ENCODE measurements around the gene FZD4.
"Not testable (repeated sequence)": the region's sequence is repeated elsewhere in the genome, so short reads cannot be mapped to it uniquely, and the experiment has no call there.

The FZD4 gene

DNA sequence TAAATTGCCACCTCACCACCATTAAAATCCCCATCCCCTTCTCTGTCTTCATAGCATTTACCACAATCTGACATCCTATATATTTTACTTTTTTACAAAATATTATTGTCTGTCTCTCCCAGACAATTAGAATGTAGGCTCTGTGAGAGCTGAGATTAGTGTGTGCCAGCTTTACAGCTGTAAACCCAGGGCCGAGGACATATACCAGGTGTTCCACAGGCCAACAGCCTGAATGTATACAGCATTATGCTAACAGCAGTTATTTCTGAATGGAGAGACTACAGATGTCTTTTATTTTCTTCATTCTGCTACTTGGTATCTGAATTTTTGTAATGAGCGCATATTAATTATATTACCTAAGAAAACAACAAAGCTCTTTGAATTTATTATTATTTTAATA lies 36.7 kb downstream of the FZD4 start:
- H3K36me3 ChIP-seq (ENCODE audit: control insufficient read depth, insufficient read depth, low read length) = no peaks in the 10 kb centered on the region
- TF ChIP-seq CTCF (IDR thresholded peaks at IDR 0.05; ENCODE audit: insufficient read depth, low read length, poor library complexity, severe bottlenecking) = no peak
- H3K27me3 ChIP-seq (replicated peaks; ENCODE audit: control insufficient read depth, insufficient read depth, low read length) = no peaks in the 10 kb centered on the region; the same call in 1 of the 2 replicates
- H3K4me3 ChIP-seq (replicated peaks; ENCODE audit: low read depth, low read length) = no peak overlapping the region
- DNase-seq (ENCODE audit: extremely low read depth, insufficient read length) = no peak

GRCh38 chr11:86917589-86917988 lies 37.6 kb downstream of the FZD4 start:
- no peak overlapping the region for H3K4me3 ChIP-seq (replicated peaks; ENCODE audit: low read depth, low read length)
- no peak for TF ChIP-seq CTCF (IDR thresholded peaks at IDR 0.05; ENCODE audit: insufficient read depth, low read length, poor library complexity, severe bottlenecking)
- H3K27me3 ChIP-seq (replicated peaks; ENCODE audit: control insufficient read depth, insufficient read depth, low read length) = no peaks in the 10 kb centered on the region; the same call in 1 of the 2 replicates
- no peaks in the 10 kb centered on the region for H3K36me3 ChIP-seq (ENCODE audit: control insufficient read depth, insufficient read depth, low read length)
- DNase-seq (ENCODE audit: extremely low read depth, insufficient read length) = no peak

- no peak for DNase-seq (ENCODE audit: extremely low read depth, insufficient read length)
- no peak for TF ChIP-seq CTCF (IDR thresholded peaks at IDR 0.05; ENCODE audit: insufficient read depth, low read length, poor library complexity, severe bottlenecking)
- Histone ChIP-seq H3K27me3 (replicated peaks; ENCODE audit: control insufficient read depth, insufficient read depth, low read length) (no peaks in the 10 kb centered on the region; the same call in 1 of the 2 replicates), H3K36me3 (ENCODE audit: control insufficient read depth, insufficient read depth, low read length) (no peaks in the 10 kb centered on the region), H3K4me3 (replicated peaks; ENCODE audit: low read depth, low read length) (no peak overlapping the region)
Measured at GRCh38 chr11:86916330-86916729, 38.9 kb downstream of the FZD4 start.

DNA sequence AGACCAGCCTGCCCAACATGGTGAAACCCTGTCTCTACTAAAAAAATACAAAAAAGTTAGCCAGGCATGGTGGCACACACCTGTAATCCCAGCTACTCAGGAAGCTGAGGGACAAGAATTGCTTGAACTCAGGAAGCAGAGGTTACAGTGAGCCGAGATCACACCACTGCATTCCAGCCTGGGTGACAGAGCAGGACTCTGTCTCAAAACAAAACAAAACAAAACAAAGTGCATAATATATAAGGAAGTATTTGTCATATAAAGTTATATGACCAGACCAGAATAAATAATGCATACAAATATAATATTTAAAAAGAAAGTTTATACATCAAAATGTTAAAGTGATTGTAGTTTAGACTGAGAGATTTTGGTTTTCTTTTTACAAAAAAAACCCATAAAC lies 39.3 kb downstream of the FZD4 start:
- not testable (repeated sequence) for H3K36me3 ChIP-seq (ENCODE audit: control insufficient read depth, insufficient read depth, low read length); H3K27me3 ChIP-seq (replicated peaks; ENCODE audit: control insufficient read depth, insufficient read depth, low read length); H3K4me3 ChIP-seq (replicated peaks; ENCODE audit: low read depth, low read length); DNase-seq (ENCODE audit: extremely low read depth, insufficient read length)

- Histone ChIP-seq H3K27me3 (replicated peaks; ENCODE audit: control insufficient read depth, insufficient read depth, low read length) (no peaks in the 10 kb centered on the region; the same call in 1 of the 2 replicates), H3K36me3 (ENCODE audit: control insufficient read depth, insufficient read depth, low read length) (no peaks in the 10 kb centered on the region), H3K4me3 (replicated peaks; ENCODE audit: low read depth, low read length) (no peak overlapping the region)
- no peak for DNase-seq (ENCODE audit: extremely low read depth, insufficient read length)
- TF ChIP-seq CTCF (IDR thresholded peaks at IDR 0.05; ENCODE audit: insufficient read depth, low read length, poor library complexity, severe bottlenecking) = no peak
Measured at GRCh38 chr11:86914865-86915519, 40.2 kb downstream of the FZD4 start.

DNA sequence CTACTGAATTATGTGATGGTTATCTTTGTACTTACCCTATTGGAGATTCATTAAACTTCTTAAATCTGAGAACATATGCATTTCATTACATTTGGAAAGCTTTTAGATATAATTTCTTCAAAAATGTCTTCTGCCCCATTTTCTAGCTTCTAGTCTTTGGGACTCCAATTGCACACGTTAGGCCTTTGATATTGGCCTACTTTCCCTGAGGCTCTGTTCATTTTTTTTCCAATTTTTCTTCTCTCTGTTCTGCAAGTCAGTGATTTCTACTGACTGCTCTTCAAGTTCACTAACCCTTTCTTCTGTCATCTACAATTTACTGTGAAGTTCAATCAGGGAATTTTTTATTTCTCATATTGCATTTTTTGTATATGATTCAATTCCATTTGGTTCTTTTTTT lies 43.0 kb downstream of the FZD4 start:
- Histone ChIP-seq H3K27me3 (replicated peaks; ENCODE audit: control insufficient read depth, insufficient read depth, low read length) (no peaks in the 10 kb centered on the region; the same call in 1 of the 2 replicates), H3K36me3 (ENCODE audit: control insufficient read depth, insufficient read depth, low read length) (no peaks in the 10 kb centered on the region), H3K4me3 (replicated peaks; ENCODE audit: low read depth, low read length) (no peak overlapping the region)
- no peak for DNase-seq (ENCODE audit: extremely low read depth, insufficient read length)
- no peak for TF ChIP-seq CTCF (IDR thresholded peaks at IDR 0.05; ENCODE audit: insufficient read depth, low read length, poor library complexity, severe bottlenecking)

Measured in GM06990 (cell line).